Fibroblast of pulmonary artery (primary cell): ENCODE data around the gene ITGA8.

ENCODE experiments used
- DNase-seq: peaks from one replicate; pipeline ENCODE4 v3.0.0-alpha.2; 2010; ENCODE audit warnings: low read depth
- H3K4me3 ChIP-seq: replicated peaks from 2 replicates; pipeline ENCODE4 v1.5.1; 2011; ENCODE audit warnings: low read depth, mild to moderate bottlenecking, control low read depth, low read length, moderate library complexity
- CTCF ChIP-seq: IDR thresholded peaks from 2 replicates; pipeline ENCODE4 v1.5.1; 2011; ENCODE audit warnings: mild to moderate bottlenecking, control low read depth, low read length, inconsistent platforms; ENCODE audit errors: missing control alignments

ITGA8 gene

GRCh38 chr10:15521328-15521903 lies 198.3 kb downstream of the ITGA8 start:
- no peak for DNase-seq
- no peak overlapping the region for H3K4me3 ChIP-seq
- TF ChIP-seq CTCF, result no peak

GRCh38 chr10:15518250-15518649 lies 201.5 kb downstream of the ITGA8 start:
- no peak for DNase-seq
- no peak for TF ChIP-seq CTCF
- no peak overlapping the region for H3K4me3 ChIP-seq

- DNase-seq, result no peak
- TF ChIP-seq CTCF, result no peak
- no peak overlapping the region for H3K4me3 ChIP-seq
Measured at GRCh38 chr10:15516256-15517085, 203.3 kb downstream of the ITGA8 start.

GRCh38 chr10:15515202-15515601 lies 204.5 kb downstream of the ITGA8 start:
- no peak for DNase-seq
- no peak for TF ChIP-seq CTCF
- H3K4me3 ChIP-seq, result no peak overlapping the region

- no peak for DNase-seq
- no peak for TF ChIP-seq CTCF
- no peak overlapping the region for H3K4me3 ChIP-seq
Measured at GRCh38 chr10:15510963-15511362, 208.8 kb downstream of the ITGA8 start.

GRCh38 chr10:15505329-15505728 lies 214.4 kb downstream of the ITGA8 start:
- no peak for TF ChIP-seq CTCF
- H3K4me3 ChIP-seq, result no peak overlapping the region
- no peak for DNase-seq
